Mucosa of gallbladder (tissue), 1 donor: ENCODE results near the gene TRIM49D2. TPM values are rescaled to one million over a fixed set of nuclear protein-coding genes. Genes with fewer than 3 reads are reported as not detected.
"Not testable (repeated sequence)": the region's sequence is repeated elsewhere in the genome, so short reads cannot be mapped to it uniquely, and the experiment has no call there.

Source experiments
- DNase-seq: peaks from one replicate; pipeline ENCODE4 v3.0.0-alpha.2; 2020; ENCODE audit warnings: low spot score
- total RNA-seq: library from RNA; stranded (reverse); gene quantifications from one replicate; pipeline ENCODE4 v1.2.1, GENCODE V29; 2021
- donor health status: DM: no; HTN: no; CAD: no.

The TRIM49D2 gene, protein sequence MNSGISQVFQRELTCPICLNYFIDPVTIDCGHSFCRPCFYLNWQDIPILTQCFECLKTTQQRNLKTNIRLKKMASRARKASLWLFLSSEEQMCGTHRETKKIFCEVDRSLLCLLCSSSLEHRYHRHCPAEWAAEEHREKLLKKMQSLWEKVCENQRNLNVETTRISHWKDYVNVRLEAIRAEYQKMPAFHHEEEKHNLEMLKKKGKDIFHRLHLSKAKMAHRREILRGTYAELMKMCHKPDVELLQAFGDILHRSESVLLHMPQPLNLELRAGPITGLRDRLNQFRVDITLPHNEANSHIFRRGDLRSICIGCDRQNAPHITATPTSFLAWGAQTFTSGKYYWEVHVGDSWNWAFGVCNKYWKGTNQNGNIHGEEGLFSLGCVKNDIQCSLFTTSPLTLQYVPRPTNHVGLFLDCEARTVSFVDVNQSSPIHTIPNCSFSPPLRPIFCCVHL
- total RNA-seq = not detected

DNA sequence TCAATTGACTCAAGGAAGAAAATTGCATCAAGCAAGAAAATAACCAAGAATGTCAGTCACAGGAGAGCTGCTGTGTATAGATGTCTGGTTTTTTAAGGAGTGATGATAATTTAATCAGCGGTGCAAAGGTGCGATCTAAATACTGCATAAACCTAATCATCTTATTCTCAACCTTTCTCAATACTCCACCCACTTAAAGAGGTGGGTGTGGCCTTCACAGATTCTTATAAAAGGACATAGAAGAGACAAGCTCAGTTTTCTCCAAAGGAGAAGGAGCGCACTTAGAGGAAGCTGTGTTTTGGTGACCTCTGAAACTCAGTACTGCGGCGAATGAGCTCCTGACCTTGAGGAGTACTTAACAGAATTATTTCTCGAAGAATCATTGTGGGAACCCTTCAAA lies at the start of gene TRIM49D2:
TSS of gene TRIM49D2 (plus strand) at position 301 of the 400 bp plus-strand sequence. CDS start 2,698 bp downstream, outside the sequence.
- not testable (repeated sequence) for DNase-seq

- DNase-seq = not testable (repeated sequence)
Observed at GRCh38 chr11:89877511-89877910, 46.4 kb upstream of the TRIM49D2 start.

- not testable (repeated sequence) for DNase-seq
Observed at GRCh38 chr11:89893245-89893644, 30.6 kb upstream of the TRIM49D2 start.

- DNase-seq = not testable (repeated sequence)
Observed at GRCh38 chr11:89900809-89901208, 23.1 kb upstream of the TRIM49D2 start.

GRCh38 chr11:89922195-89922660 lies 1.6 kb upstream of the TRIM49D2 start, which contains the start of gene TRIM49D1:
TSS of gene TRIM49D1 (minus strand) at chr11:89922245. CDS start at chr11:89917710, 4,535 bp downstream.
- DNase-seq = no peak

DNA sequence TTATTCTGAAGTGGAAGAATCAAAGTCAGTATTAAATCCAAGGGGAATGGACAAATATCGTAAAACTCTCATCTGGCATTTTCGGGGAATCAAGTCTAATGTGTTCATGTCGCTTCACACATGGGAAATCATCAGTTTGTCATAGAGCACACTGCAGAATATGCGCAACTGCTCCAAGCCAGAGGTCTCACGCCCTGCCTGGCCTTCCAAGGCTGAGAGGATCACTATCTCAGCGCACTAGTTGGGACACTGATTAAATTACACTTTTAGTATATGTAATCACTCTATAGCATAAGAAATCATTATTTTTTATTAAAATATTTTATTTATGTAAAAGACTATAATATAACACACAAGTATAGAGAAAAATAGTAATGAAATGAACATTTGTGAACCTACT lies 37.0 kb downstream of the TRIM49D2 start:
- DNase-seq = not testable (repeated sequence)

DNA sequence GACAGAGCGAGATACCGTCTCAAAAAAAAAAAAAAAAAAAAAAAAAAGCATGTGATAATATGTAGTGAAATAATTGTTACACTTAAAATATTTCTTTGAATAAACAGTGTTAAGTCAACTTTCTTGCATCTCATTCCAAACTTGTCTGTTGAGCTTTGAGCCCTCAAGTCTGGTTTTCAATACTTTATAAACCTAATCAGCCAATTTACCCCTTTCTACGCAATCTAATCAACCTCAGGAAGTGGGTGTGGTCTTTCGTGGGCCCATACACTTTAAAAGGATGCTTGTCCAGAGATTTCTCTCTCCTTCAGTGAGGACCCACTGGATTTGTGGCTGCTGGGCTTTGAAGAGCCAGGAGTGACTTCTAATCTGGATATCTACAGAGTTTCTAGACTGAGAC lies 41.9 kb downstream of the TRIM49D2 start, which contains the start of gene TRIM64:
TSS of gene TRIM64 (plus strand) at position 301 of the 400 bp plus-strand sequence. CDS start 2,467 bp downstream, outside the sequence.
- not testable (repeated sequence) for DNase-seq

Other genes with a start within 250 kb of the TRIM49D2 start
- gene TRIM77, start 213.8 kb upstream of the TRIM49D2 start, total RNA-seq = not detected
- gene TRIM49, start 115.5 kb upstream of the TRIM49D2 start, total RNA-seq = not detected
- not detected for gene TRIM64B, start 45.6 kb upstream of the TRIM49D2 start, total RNA-seq
- not detected for gene TRIM49D1, start 1.8 kb upstream of the TRIM49D2 start, total RNA-seq
- not detected for gene TRIM64, start 42.0 kb downstream of the TRIM49D2 start, total RNA-seq
- not detected for gene TRIM49C, start 107.0 kb downstream of the TRIM49D2 start, total RNA-seq
- gene UBTFL1, start 161.9 kb downstream of the TRIM49D2 start, total RNA-seq = not detected
- gene NAALAD2, start 210.6 kb downstream of the TRIM49D2 start, total RNA-seq = 0.95 TPM